Measurements from ENCODE around the gene ZNHIT3.

Gene ZNHIT3

DNA sequence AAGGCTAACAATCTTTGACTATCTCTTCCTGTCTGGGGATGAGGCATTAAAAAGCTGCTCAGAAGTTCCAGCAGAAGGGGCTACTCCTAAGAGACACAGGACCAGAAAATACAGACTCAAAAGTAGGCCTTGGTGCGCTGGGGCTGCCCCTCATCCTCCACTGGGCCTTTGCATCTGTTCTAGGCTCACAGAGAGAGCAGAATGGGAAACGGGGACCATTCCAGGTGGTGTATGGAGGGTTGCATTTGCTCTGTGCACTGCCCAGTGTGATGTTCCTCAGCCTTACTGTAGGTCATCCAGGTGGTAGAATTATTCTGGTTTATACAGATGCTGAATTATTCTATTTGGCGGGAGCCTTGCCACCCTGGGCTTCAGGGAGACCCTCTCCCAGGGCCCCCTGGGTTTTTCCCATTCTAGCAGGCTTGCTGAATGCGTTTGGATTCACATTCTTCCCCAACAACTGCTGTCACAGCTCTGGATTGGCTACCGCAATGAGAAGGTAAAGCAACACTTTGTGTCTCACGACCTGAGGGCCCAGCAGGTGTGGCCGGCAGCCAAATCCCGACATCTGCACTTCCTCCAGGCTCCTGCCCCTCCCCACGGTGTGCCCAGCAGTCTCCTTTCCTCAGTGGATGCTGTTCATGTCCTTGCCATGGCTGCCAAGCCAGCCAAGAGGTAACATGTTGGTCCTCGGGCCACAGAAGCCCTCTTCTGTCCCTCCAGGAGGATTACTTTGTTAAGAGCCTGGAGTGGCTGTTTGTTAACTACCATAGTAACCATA is 25.0 kb upstream of the ZNHIT3 start:
- Histone ChIP-seq H3K27me3 (ENCODE audit: insufficient read depth, low read length, poor library complexity, severe bottlenecking) (no peaks in the 10 kb centered on the region), H3F3A (ENCODE audit: low read depth) (no peaks in the 10 kb centered on the region), H3K36me3 (ENCODE audit: insufficient read depth, low read length) (no peaks in the 10 kb centered on the region), H3K9me3 (ENCODE audit: insufficient read depth, low read depth, low read length) (no peaks in the 10 kb centered on the region), H3K9me2 (replicated peaks; ENCODE audit: low read depth, low read length) (no peaks in the 10 kb centered on the region), H3K4me3 (ENCODE audit: low read length, poor library complexity, severe bottlenecking) (no peak overlapping the region), H4K20me1 (ENCODE audit: insufficient read depth, low read length, poor library complexity, severe bottlenecking) (no peaks in the 10 kb centered on the region), H3K9ac (ENCODE audit: low read depth, low read length, poor library complexity, severe bottlenecking) (no peak overlapping the region), H2AFZ (ENCODE audit: low read length) (no peak overlapping the region), H3K4me1 (ENCODE audit: insufficient read depth, low read length, poor library complexity, severe bottlenecking) (no peaks in the 10 kb centered on the region), H3K79me2 (ENCODE audit: insufficient read depth, low read length) (no peaks in the 10 kb centered on the region), H3K4me2 (ENCODE audit: low read depth, low read length, poor library complexity, severe bottlenecking) (no peak overlapping the region)
- TF ChIP-seq EZH2phosphoT487 (IDR thresholded peaks at IDR 0.05; ENCODE audit: borderline replicate concordance) (no peak), CTCF (conservative IDR thresholded peaks at IDR 0.05; ENCODE audit: low read length) (no peak)

GRCh38 chr17:36463916-36464764 is 22.3 kb upstream of the ZNHIT3 start:
- Histone ChIP-seq H3K9ac (ENCODE audit: low read depth, low read length, poor library complexity, severe bottlenecking) (no peak overlapping the region), H3K9me3 (ENCODE audit: insufficient read depth, low read depth, low read length) (no peaks in the 10 kb centered on the region), H3K4me2 (ENCODE audit: low read depth, low read length, poor library complexity, severe bottlenecking) (no peak overlapping the region), H3K36me3 (ENCODE audit: insufficient read depth, low read length) (no peaks in the 10 kb centered on the region), H3K27me3 (ENCODE audit: insufficient read depth, low read length, poor library complexity, severe bottlenecking) (no peaks in the 10 kb centered on the region), H3K9me2 (replicated peaks; ENCODE audit: low read depth, low read length) (no peaks in the 10 kb centered on the region), H3K79me2 (ENCODE audit: insufficient read depth, low read length) (no peaks in the 10 kb centered on the region), H4K20me1 (ENCODE audit: insufficient read depth, low read length, poor library complexity, severe bottlenecking) (no peaks in the 10 kb centered on the region), H3F3A (ENCODE audit: low read depth) (no peaks in the 10 kb centered on the region), H3K4me3 (ENCODE audit: low read length, poor library complexity, severe bottlenecking) (no peak overlapping the region), H3K4me1 (ENCODE audit: insufficient read depth, low read length, poor library complexity, severe bottlenecking) (no peaks in the 10 kb centered on the region), H2AFZ (ENCODE audit: low read length) (no peak overlapping the region)
- TF ChIP-seq CTCF (conservative IDR thresholded peaks at IDR 0.05; ENCODE audit: low read length) = no peak
- no peak for TF ChIP-seq EZH2phosphoT487 (IDR thresholded peaks at IDR 0.05; ENCODE audit: borderline replicate concordance)

GRCh38 chr17:36464765-36465088 is 21.8 kb upstream of the ZNHIT3 start:
- Histone ChIP-seq H4K20me1 (ENCODE audit: insufficient read depth, low read length, poor library complexity, severe bottlenecking) (no peaks in the 10 kb centered on the region), H3K9me3 (ENCODE audit: insufficient read depth, low read depth, low read length) (no peaks in the 10 kb centered on the region), H3K4me3 (ENCODE audit: low read length, poor library complexity, severe bottlenecking) (no peak overlapping the region), H3F3A (ENCODE audit: low read depth) (no peaks in the 10 kb centered on the region), H3K79me2 (ENCODE audit: insufficient read depth, low read length) (no peaks in the 10 kb centered on the region), H3K4me1 (ENCODE audit: insufficient read depth, low read length, poor library complexity, severe bottlenecking) (no peaks in the 10 kb centered on the region), H3K27me3 (ENCODE audit: insufficient read depth, low read length, poor library complexity, severe bottlenecking) (no peaks in the 10 kb centered on the region), H3K9me2 (replicated peaks; ENCODE audit: low read depth, low read length) (no peaks in the 10 kb centered on the region), H3K4me2 (ENCODE audit: low read depth, low read length, poor library complexity, severe bottlenecking) (no peak overlapping the region), H3K9ac (ENCODE audit: low read depth, low read length, poor library complexity, severe bottlenecking) (no peak overlapping the region), H3K36me3 (ENCODE audit: insufficient read depth, low read length) (no peaks in the 10 kb centered on the region), H2AFZ (ENCODE audit: low read length) (no peak overlapping the region)
- no peak for TF ChIP-seq CTCF (conservative IDR thresholded peaks at IDR 0.05; ENCODE audit: low read length)
- no peak for TF ChIP-seq EZH2phosphoT487 (IDR thresholded peaks at IDR 0.05; ENCODE audit: borderline replicate concordance)
